ENCODE data around the gene RPL29.

GRCh38 chr3:51959651-51960050 lies 36.0 kb downstream of the RPL29 start:
- TF ChIP-seq CTCF (IDR thresholded peaks at IDR 0.05), result no peak
- no peak for TF ChIP-seq POLR2A (IDR thresholded peaks at IDR 0.05)

Measured in body of pancreas (tissue), 4 donors.